Gastroesophageal sphincter (tissue), 3 donors: ENCODE measurements around the gene HDAC10.

Experiments
- CTCF ChIP-seq, 4 experiments: fragments of 200-600 bp in 2 of 4; fragments of 450-650 bp in 2 of 4; sonication (generic) in 1 of 4; IDR thresholded peaks; one replicate each; pipeline ENCODE4 v1.5.1; 2017 to 2019; ENCODE audit warnings: antibody characterized with exemption in 4 of 4, mild to moderate bottlenecking in 2 of 4, moderate library complexity in 2 of 4
- POLR2A ChIP-seq, 2 donors: fragments of 450-650 bp; IDR thresholded peaks; one replicate each; pipeline ENCODE4 v1.6.1; 2017; ENCODE audit warnings: antibody characterized with exemption in 2 of 2, mild to moderate bottlenecking in 2 of 2, moderate library complexity in 1 of 2
- POLR2AphosphoS5 ChIP-seq: sonication (generic); formaldehyde crosslinking; IDR thresholded peaks from one replicate; pipeline ENCODE4 v1.6.1; 2017; ENCODE audit warnings: antibody characterized with exemption

GRCh38 chr22:50226063-50226874 lies 24.8 kb downstream of the HDAC10 start:
- no peak for TF ChIP-seq CTCF (IDR thresholded peaks at IDR 0.05)
- TF ChIP-seq POLR2AphosphoS5 = no peak
- TF ChIP-seq POLR2A (IDR thresholded peaks at IDR 0.05) = no peak
